Mesodermal cell (in vitro differentiated cells): ENCODE data around the gene CKB.
"Not testable (repeated sequence)": the region's sequence is repeated elsewhere in the genome, so short reads cannot be mapped to it uniquely, and the experiment has no call there.

Source experiments
- H3K27ac ChIP-seq: 2 replicates; pipeline ENCODE4 v1.7.0; 2013; ENCODE audit warnings: mild to moderate bottlenecking, low read depth, low read length, moderate library complexity; ENCODE audit not compliant: severe bottlenecking
- H3K36me3 ChIP-seq: 2 replicates; pipeline ENCODE4 v1.7.1; 2013; ENCODE audit warnings: mild to moderate bottlenecking, low read length, moderate library complexity; ENCODE audit not compliant: control insufficient read depth, insufficient read depth
- H3K4me1 ChIP-seq: one replicate; pipeline ENCODE4 v1.7.1; 2013; ENCODE audit warnings: mild to moderate bottlenecking, low read length; ENCODE audit not compliant: insufficient read depth, control insufficient read depth, poor library complexity, severe bottlenecking
- H3K4me3 ChIP-seq: 2 replicates; pipeline ENCODE4 v1.7.0; 2013; ENCODE audit warnings: low read length, control low read depth, mild to moderate bottlenecking; ENCODE audit not compliant: insufficient read depth, poor library complexity, severe bottlenecking; ENCODE audit errors: extremely low read depth
- H3K9me3 ChIP-seq: 2 replicates; pipeline ENCODE4 v1.7.1; 2013; ENCODE audit warnings: mild to moderate bottlenecking, low read length, moderate library complexity; ENCODE audit not compliant: control insufficient read depth
- WGBS, 2 experiments: methylation state at CpG; one replicate each; pipeline ENCODE4 v1.1.5; 2013; ENCODE audit warnings: missing lambda C conversion rate in 2 of 2; ENCODE audit not compliant: insufficient coverage in 2 of 2; 5-methylcytosine and 5-hydroxymethylcytosine counted together

The CKB gene

DNA sequence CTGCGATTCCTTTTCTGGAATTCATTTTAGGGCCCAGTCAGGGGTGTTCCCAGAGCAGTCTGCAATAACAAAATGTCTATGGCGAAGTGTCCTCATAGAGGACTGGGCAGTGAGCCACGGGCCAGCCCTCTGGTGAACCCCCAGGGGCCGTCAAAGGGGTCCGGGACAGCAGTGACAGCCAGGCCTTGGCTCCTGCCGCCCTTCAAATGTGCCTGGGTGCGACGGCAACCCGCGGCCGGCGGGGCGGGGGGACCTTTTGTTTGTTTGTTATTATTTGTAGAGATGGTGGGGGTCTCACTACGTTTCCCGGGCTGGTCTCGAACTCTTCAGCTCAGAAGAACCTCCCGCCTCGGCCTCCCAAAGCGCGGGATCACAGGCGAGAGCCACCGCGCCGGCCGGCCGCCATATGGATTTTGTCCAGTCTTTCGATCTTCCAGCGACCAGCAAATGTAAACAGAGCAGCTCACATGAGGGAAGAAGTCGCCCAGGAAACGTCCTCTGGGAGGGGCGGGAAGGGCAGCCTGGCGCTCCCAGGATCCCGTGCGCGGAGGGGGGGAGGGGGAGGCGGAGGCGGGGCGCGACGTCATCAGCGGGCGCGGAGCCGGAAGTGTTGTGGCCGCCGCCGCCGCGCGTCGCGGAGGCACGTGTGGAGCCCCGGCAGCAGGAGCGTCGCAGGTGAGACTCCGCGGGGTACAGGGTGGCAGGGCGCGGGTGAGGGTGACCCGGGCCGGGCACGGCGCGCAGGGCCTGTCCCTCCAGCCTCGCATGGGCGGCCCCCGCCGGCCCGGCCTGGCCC lies 6.2 kb upstream of the CKB start, which contains the start of gene TRMT61A:
Gene TRMT61A, plus strand, starts transcription at position 610 of the 796 bp plus-strand sequence. CDS start 783 bp downstream, outside the sequence.
- Histone ChIP-seq H3K36me3 (peaks cover 12% of the 10 kb centered on the region), H3K27ac (peak within 1 kb of the TSS; percentile 74), H3K4me1 (peaks cover 14% of the 10 kb centered on the region), H3K4me3 (peak within 1 kb of the TSS; percentile 86), H3K9me3 (no peaks in the 10 kb centered on the region)
- 8% methylated on average over 34 to 47 of the region's 70 CpGs for WGBS, 2 experiments

DNA sequence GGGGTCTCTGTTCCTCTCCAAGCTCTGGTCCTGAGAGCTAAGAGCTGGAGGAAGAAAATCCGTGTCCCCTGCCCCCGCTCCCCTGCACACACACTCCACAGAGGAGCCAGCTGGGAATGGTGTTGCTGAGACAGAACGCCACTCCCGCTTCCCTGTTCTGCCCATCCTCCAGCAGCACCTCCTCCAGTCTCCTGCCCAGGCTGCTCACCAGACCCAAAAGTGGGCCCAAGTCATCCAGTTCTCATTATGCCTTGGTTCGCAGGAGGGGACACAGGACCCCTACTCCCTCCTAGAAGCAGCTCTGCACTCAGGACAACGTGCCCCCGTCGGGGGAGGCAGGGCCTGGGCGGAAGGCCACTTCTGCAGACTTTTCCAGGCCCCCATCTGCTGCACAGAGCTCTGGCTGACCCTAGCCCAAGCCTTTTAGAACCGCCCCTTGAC lies 5.5 kb upstream of the CKB start:
- no peaks in the 10 kb centered on the region for H3K9me3 ChIP-seq
- peak overlapping the region; percentile 74 for H3K27ac ChIP-seq
- H3K4me3 ChIP-seq, result peak overlapping the region; percentile 86
- H3K36me3 ChIP-seq, result peaks cover 12% of the 10 kb centered on the region
- peaks cover 17% of the 10 kb centered on the region for H3K4me1 ChIP-seq
- 66 to 76% methylated on average over 9 to 10 of the region's 10 CpGs for WGBS, 2 experiments

DNA sequence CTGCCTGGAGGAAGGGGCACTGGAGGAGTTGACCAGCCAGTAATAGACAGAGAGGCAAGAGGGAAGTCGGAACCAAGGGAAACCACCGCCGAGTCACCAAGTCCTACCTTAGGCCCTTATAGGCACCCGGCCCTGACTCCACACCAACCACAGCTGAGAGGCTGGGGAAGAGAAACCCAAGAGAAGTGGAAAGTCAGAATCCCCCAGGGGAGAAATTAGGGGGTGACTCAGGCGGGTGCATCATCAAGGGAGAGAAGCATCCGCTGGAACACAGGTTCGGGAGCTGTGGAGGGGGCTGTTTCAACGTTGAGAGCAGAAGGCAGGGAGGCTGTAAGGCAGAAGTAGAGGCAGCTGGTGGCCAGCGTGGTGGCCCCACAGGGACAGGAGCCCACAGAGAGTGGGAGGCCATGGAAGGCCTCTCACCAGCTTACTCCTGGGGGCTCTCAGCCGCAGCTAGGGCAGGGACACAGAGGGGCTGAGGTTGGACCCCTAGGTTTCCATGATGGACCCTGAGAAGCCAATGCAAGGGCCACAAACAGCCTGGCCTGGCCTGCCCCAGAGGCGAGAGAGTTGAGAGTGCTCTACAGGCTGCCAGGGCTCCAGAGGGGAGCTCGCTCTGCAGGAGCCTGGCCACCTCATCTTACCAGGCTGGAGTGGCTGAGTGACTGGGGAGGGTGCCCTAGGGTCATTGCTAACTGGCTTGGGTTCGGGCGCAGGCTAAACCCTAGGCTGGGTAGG lies 4.9 kb upstream of the CKB start:
- no peak overlapping the region for H3K27ac ChIP-seq
- WGBS, 2 experiments, result 85 to 91% methylated on average over 8 to 10 of the region's 14 CpGs
- peaks cover 9% of the 10 kb centered on the region for H3K36me3 ChIP-seq
- H3K4me3 ChIP-seq, result no peak overlapping the region
- peaks cover 19% of the 10 kb centered on the region for H3K4me1 ChIP-seq
- H3K9me3 ChIP-seq, result no peaks in the 10 kb centered on the region

GRCh38 chr14:103526914-103527248 lies 4.3 kb upstream of the CKB start:
- Histone ChIP-seq H3K4me1 (peaks cover 19% of the 10 kb centered on the region), H3K36me3 (peaks cover 6% of the 10 kb centered on the region), H3K27ac (no peak overlapping the region), H3K4me3 (no peak overlapping the region), H3K9me3 (no peaks in the 10 kb centered on the region)
- WGBS, 2 experiments, result no CpG with 5 or more reads among the region's 1 CpG

- Histone ChIP-seq H3K36me3 (peaks cover 6% of the 10 kb centered on the region), H3K27ac (no peak overlapping the region), H3K9me3 (no peaks in the 10 kb centered on the region), H3K4me1 (peaks cover 19% of the 10 kb centered on the region), H3K4me3 (no peak overlapping the region)
- 78 to 86% methylated on average over 4 to 7 of the region's 8 CpGs for WGBS, 2 experiments
Observed at GRCh38 chr14:103526247-103526913, 3.8 kb upstream of the CKB start.

DNA sequence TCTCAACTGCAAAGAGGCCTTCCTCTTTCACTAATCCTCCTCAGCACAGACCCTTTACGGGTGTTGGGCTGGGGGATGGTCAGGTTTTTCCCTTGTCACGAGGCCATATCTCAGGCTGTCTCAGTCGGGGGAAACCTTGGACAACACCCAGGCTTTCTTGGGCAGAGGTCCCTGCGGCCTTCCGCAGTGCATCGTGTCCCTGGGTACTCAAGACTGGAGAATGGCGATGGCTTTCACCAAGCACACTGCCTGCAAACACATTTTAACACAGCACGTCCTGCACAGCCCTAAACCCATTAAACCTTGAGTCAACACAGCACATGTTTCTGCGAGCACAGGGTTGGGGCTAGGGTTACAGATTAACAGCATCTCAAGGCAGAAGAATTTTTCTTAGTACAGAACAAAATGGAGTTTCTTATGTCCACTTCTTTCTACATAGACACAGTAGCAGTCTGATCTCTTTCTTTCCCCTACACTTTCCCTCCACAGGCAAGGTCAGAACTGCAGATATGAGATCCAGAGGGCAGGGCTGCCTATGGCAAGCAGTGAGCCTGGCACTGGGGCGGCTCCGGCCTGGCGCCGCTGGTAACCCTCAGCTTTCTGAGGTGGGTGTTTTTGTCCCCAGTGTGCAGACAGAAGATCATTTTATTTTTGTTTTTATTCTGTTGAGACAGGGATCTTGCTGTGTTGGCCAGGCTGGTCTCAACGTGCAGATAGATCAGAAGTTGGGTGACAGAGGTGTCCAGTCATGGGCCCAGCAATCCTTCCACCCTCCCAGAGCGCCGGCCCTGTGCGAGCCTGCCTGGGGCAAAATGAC lies 3.0 kb upstream of the CKB start:
- H3K9me3 ChIP-seq, H3K27ac ChIP-seq, H3K4me3 ChIP-seq, H3K36me3 ChIP-seq: not testable (repeated sequence)
- peaks cover 19% of the 10 kb centered on the region for H3K4me1 ChIP-seq
- 83 to 84% methylated on average over 10 of the region's 17 CpGs for WGBS, 2 experiments

GRCh38 chr14:103524002-103524935 lies 1.6 kb upstream of the CKB start:
- WGBS, 2 experiments, result 72 to 75% methylated on average over 10 to 11 of the region's 12 CpGs
- no peak overlapping the region for H3K27ac ChIP-seq
- no peak overlapping the region for H3K4me3 ChIP-seq
- peaks cover 9% of the 10 kb centered on the region for H3K36me3 ChIP-seq
- H3K9me3 ChIP-seq, result no peaks in the 10 kb centered on the region
- H3K4me1 ChIP-seq, result peaks cover 28% of the 10 kb centered on the region

- H3K36me3 ChIP-seq, result peaks cover 11% of the 10 kb centered on the region
- H3K9me3 ChIP-seq, result no peaks in the 10 kb centered on the region
- H3K27ac ChIP-seq, result no peak overlapping the region
- peaks cover 29% of the 10 kb centered on the region for H3K4me1 ChIP-seq
- H3K4me3 ChIP-seq, result peak overlapping the region; percentile 39
- 33 to 43% methylated on average over 8 of the region's 10 CpGs for WGBS, 2 experiments
Observed at GRCh38 chr14:103523575-103523954, 935 bp upstream of the CKB start.

- no peaks in the 10 kb centered on the region for H3K9me3 ChIP-seq
- H3K4me1 ChIP-seq, result peaks cover 15% of the 10 kb centered on the region
- peaks cover 11% of the 10 kb centered on the region for H3K36me3 ChIP-seq
- peak overlapping the region; percentile 58 for H3K4me3 ChIP-seq
- 0 to 1% methylated on average over 54 to 68 of the region's 74 CpGs for WGBS, 2 experiments
- H3K27ac ChIP-seq, result no peak overlapping the region
Observed at GRCh38 chr14:103521951-103522563, 573 bp downstream of the CKB start.
